ENCODE data around the gene TRIM63. TPM values are rescaled to one million over a fixed set of nuclear protein-coding genes. Genes with fewer than 3 reads are reported as not detected.

The TRIM63 gene
- total and polyA plus RNA-seq, 2 of the 8 experiments (the other 6 are each of a cell fraction or from before 2014, with no cell fraction given): not detected

- H3K79me2 ChIP-seq (ENCODE audit: control insufficient read depth in 1 of 2, insufficient read depth in 2 of 2, low read length in 2 of 2): no peaks in the 10 kb centered on the region
- no peak overlapping the region for H3K27ac ChIP-seq (ENCODE audit: low read depth, low read length)
- no peak overlapping the region for H2BK5ac ChIP-seq (ENCODE audit: low read depth, low read length)
- no peak overlapping the region for H4K8ac ChIP-seq (ENCODE audit: extremely low read depth, insufficient read depth, low read length)
- H4K5ac ChIP-seq (ENCODE audit: insufficient read length, low read depth, low read length): no peak overlapping the region
- H3K79me1 ChIP-seq (ENCODE audit: low read depth, low read length): no peaks in the 10 kb centered on the region
- CTCF ChIA-PET (ENCODE audit: partially characterized antibody): interaction anchor here (0.9 to 5.4 kb wide), 7 partner anchors 9 to 79 kb away, joined by 3 to 32 read pairs (median 5); no protein-coding TSS in a partner anchor
- no peak overlapping the region for H3K56ac ChIP-seq (replicated peaks; ENCODE audit: insufficient read length, low read depth, low read length)
- H3K23me2 ChIP-seq (ENCODE audit: low read depth, low read length): no peaks in the 10 kb centered on the region
- H3K18ac ChIP-seq (ENCODE audit: extremely low read depth, low read length): no peak overlapping the region
- H4K20me1 ChIP-seq (replicated peaks in 1 of 2; ENCODE audit: control insufficient read depth in 1 of 2, insufficient read depth in 2 of 2, low read length in 2 of 2): no peaks in the 10 kb centered on the region
- no peak overlapping the region for H3K9ac ChIP-seq (replicated peaks in 1 of 4; ENCODE audit: extremely low read depth in 1 of 4, low read depth in 3 of 4, low read length in 3 of 4)
- H2AFZ ChIP-seq (ENCODE audit: low read length): no peak overlapping the region
- no peaks in the 10 kb centered on the region for H3K27me3 ChIP-seq (replicated peaks in 1 of 4; ENCODE audit: control insufficient read depth in 3 of 4, extremely low read depth in 1 of 4, insufficient read depth in 3 of 4, low read length in 3 of 4)
- no peak overlapping the region for H3K4me3 ChIP-seq (ENCODE audit: extremely low read depth in 1 of 4, insufficient read depth in 2 of 4, low read depth in 3 of 4, low read length in 4 of 4)
- peaks cover 0 to 2% (median 0%) of the 10 kb centered on the region in 4 experiments; a peak in 1 of 7 replicates for H3K4me1 ChIP-seq (replicated peaks in 1 of 4; ENCODE audit: control insufficient read depth in 3 of 4, insufficient read depth in 4 of 4, low read length in 3 of 4)
- no peak overlapping the region for H3K23ac ChIP-seq (ENCODE audit: insufficient read length)
- H2BK120ac ChIP-seq (replicated peaks; ENCODE audit: low read depth, low read length): no peak overlapping the region
- no peaks in the 10 kb centered on the region for H3K36me3 ChIP-seq (ENCODE audit: control insufficient read depth in 2 of 4, insufficient read depth in 4 of 4, low read length in 3 of 4)
- POLR2A ChIA-PET (ENCODE audit: partially characterized antibody): interaction anchor here (1.3 kb wide), 1 partner anchor 12 kb away, joined by 3 read pairs; no protein-coding TSS in a partner anchor
- no peak overlapping the region for H2BK15ac ChIP-seq (ENCODE audit: low read length)
- WGBS, 2 experiments (ENCODE audit: extremely low coverage in 1 of 2, insufficient coverage in 1 of 2, insufficient read length in 1 of 2, insufficient replicate concordance in 2 of 2, low coverage in 1 of 2, low lambda C conversion rate in 2 of 2, missing lambda C conversion rate in 1 of 2): 73% methylated on average over 3 of the region's 4 CpGs; no CpG with 5 or more reads in 1 of the 2 experiments
- H3K9me3 ChIP-seq (ENCODE audit: insufficient read depth in 2 of 2, low read depth in 1 of 2, low read length in 1 of 2): no peaks in the 10 kb centered on the region
- DNase-seq (ENCODE audit: low read depth in 1 of 2, low spot score in 2 of 2) (no peak), FAIRE-seq (no peak)
- H3K4ac ChIP-seq (replicated peaks; ENCODE audit: insufficient read length, low read depth, low read length): no peak overlapping the region
- H3K14ac ChIP-seq (ENCODE audit: insufficient read length): no peak overlapping the region
- H2BK12ac ChIP-seq (ENCODE audit: low read depth, low read length): no peak overlapping the region
- no peak overlapping the region for H4K91ac ChIP-seq (replicated peaks; ENCODE audit: insufficient read length, low read length)
- TF ChIP-seq EP300 (IDR thresholded peaks at IDR 0.05; ENCODE audit: borderline replicate concordance in 1 of 2, low read depth in 2 of 2, low read length in 2 of 2): no peak
- TF ChIP-seq RAD21 (IDR thresholded peaks at IDR 0.05 in 1 of 2, conservative IDR thresholded peaks at IDR 0.05 in 1 of 2; ENCODE audit: low read depth in 2 of 2, low read length in 2 of 2): no peak
- no peak for TF ChIP-seq EZH2 (IDR thresholded peaks at IDR 0.05; ENCODE audit: low read depth, low read length, severe bottlenecking)
- TF ChIP-seq CHD1 (IDR thresholded peaks at IDR 0.05; ENCODE audit: low read depth, low read length): no peak
- TF ChIP-seq KDM5A (IDR thresholded peaks at IDR 0.05; ENCODE audit: low read length): no peak
- H2AK5ac ChIP-seq (ENCODE audit: low read depth, low read length): no peak overlapping the region
- H3K4me2 ChIP-seq (ENCODE audit: insufficient read depth in 1 of 2, low read depth in 2 of 2, low read length in 2 of 2): no peak overlapping the region
- no peak overlapping the region for H2BK20ac ChIP-seq (ENCODE audit: low read length)
Observed at GRCh38 chr1:26066857-26067256, 573 bp downstream of the TRIM63 start.

Data from H1 (cell line).